Measurements from ENCODE around the gene MT3. TPM values are rescaled to one million over a fixed set of nuclear protein-coding genes. Genes with fewer than 3 reads are reported as not detected.

MT3 gene
- total and polyA plus RNA-seq, 5 experiments from 2014 or later, result 1.8 to 19.9 (median 8.6) TPM

DNA sequence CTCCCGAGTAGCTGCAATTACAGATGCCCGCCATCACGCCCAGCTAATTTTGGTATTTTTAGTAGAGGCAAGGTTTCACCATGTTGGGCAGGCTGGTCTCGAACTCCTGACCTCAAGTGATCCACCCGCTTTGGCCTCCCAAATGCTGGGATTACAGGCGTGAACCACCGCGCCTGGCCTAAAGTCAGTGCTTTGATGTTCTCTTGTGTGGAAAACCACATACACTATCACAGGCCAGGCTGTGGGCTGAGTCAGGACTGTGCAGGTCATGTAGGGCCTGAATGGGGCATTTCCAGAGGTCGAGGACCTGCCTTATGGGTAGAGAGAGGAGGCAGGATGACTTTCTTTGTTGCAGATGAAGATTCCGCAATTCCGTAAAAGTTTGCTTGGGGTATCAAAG lies 5.1 kb upstream of the MT3 start:
- ATAC-seq, result no peak
- no peak overlapping the region for H3K27ac Mint-ChIP-seq
- no peaks in the 10 kb centered on the region for H3K9me3 Mint-ChIP-seq
- no peaks in the 10 kb centered on the region for H3K36me3 Mint-ChIP-seq
- no peak for DNase-seq
- POLR2A ChIA-PET, result no interaction called here
- H3K27me3 Mint-ChIP-seq, result peaks cover 0 to 9% (median 0%) of the 10 kb centered on the region in 5 donors
- no peak overlapping the region for H3K4me3 Mint-ChIP-seq
- H3K4me1 Mint-ChIP-seq, result peaks cover 0 to 5% (median 4%) of the 10 kb centered on the region in 4 donors

DNA sequence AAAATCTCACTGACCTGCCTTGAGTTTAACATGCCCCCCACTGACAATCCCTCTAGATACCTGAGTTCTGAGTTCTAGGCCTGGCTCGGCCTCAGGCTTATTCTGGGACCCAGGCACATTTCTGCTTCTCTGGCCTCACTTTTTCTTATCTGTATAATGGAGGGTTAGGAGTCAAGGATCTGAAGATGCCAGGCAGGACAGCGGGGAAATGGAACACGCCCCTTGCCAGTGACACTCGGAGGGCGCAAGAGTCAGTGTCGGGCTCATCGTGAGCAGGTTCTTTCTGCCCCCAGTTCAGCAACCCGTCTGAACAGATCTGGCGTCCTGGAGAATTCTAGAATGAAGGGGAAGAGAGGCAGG lies 567 bp upstream of the MT3 start:
- Mint-ChIP-seq H3K27me3 (peaks cover 0 to 14% (median 2%) of the 10 kb centered on the region in 5 donors), H3K4me3 (peak overlapping the region; percentile 80 to 94 (median 90)), H3K9me3 (no peaks in the 10 kb centered on the region), H3K4me1 (peaks cover 8 to 15% (median 11%) of the 10 kb centered on the region in 4 donors), H3K36me3 (no peaks in the 10 kb centered on the region), H3K27ac (peak overlapping the region in 5 of 10 donors; percentile 52 to 86 (median 75))
- DNase-seq, result no peak
- POLR2A ChIA-PET, result interaction anchor here (0.6 to 1.8 kb wide), 5 partner anchors 12 to 31 kb away, joined by 3 to 5 read pairs (median 3); partner anchors contain the start of gene MT2A
- ATAC-seq, result no peak

DNA sequence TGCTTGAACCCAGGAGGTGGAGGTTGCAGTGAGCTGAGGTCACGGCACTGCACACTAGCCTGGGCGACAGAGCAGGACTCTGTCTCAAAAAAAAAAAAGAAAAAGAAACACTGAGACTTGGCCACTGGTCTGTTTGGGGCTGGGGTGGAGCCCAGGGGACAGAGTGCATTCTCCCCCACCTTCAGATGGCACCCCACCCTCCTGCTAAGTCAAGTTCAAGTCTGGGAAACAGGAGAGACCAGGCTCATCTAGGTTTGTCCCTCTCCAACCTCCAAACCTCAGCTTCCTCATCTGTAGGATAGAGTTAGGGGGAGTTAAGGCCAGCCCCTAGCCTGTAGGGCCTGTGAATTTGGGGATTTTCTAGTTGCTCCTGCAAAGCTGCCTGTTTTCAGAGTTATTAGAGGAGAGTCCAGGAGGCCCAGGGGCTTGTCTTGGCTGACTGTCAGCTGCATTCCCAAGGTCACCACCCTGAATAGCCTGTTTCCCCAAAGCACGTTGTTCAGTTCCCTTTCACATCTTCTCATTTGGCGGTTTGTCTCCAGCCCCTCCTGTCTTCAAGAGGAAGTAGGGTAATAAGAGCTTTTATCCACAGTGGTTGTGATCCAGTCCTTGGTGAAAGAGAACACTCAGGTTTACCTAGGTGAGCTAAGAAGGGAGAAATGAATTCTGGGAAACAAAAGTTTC lies 2.2 kb downstream of the MT3 start:
- H3K27me3 Mint-ChIP-seq, result peaks cover 0 to 9% (median 2%) of the 10 kb centered on the region in 5 donors
- ATAC-seq, result no peak
- no peak overlapping the region for H3K27ac Mint-ChIP-seq
- H3K4me1 Mint-ChIP-seq, result peaks cover 8 to 15% (median 11%) of the 10 kb centered on the region in 4 donors
- no peak for DNase-seq
- peaks cover 0 to 2% (median 0%) of the 10 kb centered on the region in 3 donors for H3K36me3 Mint-ChIP-seq
- POLR2A ChIA-PET, result interaction anchor here (0.7 to 1.5 kb wide), 4 partner anchors 14 to 86 kb away, joined by 3 to 4 read pairs (median 4); no protein-coding TSS in a partner anchor
- no peaks in the 10 kb centered on the region for H3K9me3 Mint-ChIP-seq
- H3K4me3 Mint-ChIP-seq, result peak overlapping the region in 1 of 10 donors; percentile 16

GRCh38 chr16:56593573-56594291 lies 4.4 kb downstream of the MT3 start:
- Mint-ChIP-seq H3K27ac (no peak overlapping the region), H3K4me3 (no peak overlapping the region), H3K9me3 (no peaks in the 10 kb centered on the region), H3K27me3 (peaks cover 0 to 7% (median 2%) of the 10 kb centered on the region in 5 donors), H3K36me3 (peaks cover 0 to 2% (median 0%) of the 10 kb centered on the region in 3 donors), H3K4me1 (peaks cover 7 to 15% (median 11%) of the 10 kb centered on the region in 4 donors)
- POLR2A ChIA-PET, result interaction anchor here (0.6 kb wide), 1 partner anchor 120 kb away, joined by 4 read pairs; no protein-coding TSS in a partner anchor
- DNase-seq (no peak), ATAC-seq (no peak)

DNA sequence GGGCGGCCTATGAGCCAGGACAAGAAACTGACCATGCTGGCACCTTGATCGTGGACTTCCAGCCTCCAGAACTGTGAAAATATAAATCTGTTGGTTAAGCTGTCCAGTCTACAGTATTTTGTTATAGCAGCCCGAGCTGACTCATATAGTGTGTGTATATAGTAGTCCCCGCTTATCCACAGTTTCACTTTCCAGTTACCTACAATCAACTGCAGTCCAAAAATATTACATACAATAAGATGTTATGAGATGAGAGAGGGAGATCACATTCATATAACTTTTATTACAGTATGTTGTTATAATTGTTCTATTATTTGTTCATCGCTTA lies 4.9 kb downstream of the MT3 start:
- no peaks in the 10 kb centered on the region for H3K9me3 Mint-ChIP-seq
- no peak overlapping the region for H3K4me3 Mint-ChIP-seq
- H3K27me3 Mint-ChIP-seq, result peaks cover 0 to 5% (median 2%) of the 10 kb centered on the region in 5 donors
- peaks cover 0 to 2% (median 0%) of the 10 kb centered on the region in 3 donors for H3K36me3 Mint-ChIP-seq
- POLR2A ChIA-PET, result interaction anchor here (0.6 kb wide), 1 partner anchor 120 kb away, joined by 4 read pairs; no protein-coding TSS in a partner anchor
- H3K27ac Mint-ChIP-seq, result peak overlapping the region in 1 of 10 donors; percentile 56
- no peak for DNase-seq
- no peak for ATAC-seq
- H3K4me1 Mint-ChIP-seq, result peaks cover 5 to 13% (median 9%) of the 10 kb centered on the region in 4 donors

DNA sequence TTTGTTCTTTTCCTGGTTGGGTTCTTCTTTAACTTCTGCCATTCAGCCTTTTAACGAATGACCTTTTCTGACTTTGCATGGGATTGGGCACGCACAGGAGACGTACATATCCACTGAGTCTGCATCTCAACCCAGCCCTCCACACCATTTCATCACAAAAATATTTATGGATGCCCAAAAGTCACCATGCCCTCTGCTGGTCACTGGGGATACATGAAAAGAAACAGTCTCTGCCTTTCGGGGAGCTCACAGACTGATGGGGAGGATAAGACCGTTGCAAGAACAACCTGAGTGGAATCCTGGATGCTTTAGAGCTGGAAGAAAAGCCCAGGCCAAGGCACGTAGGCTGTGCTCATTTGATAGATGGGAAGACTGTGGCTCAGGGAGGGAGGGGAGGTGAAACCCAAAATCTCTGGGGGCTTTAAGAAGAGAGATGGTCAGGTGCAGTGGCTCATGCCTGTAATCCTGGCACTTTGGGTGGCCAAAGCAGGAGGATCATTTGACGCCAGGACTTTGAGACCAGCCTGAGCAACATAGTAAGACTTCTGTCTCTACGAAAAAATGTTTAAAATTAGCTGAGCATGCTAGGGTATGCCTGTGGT lies 11.2 kb downstream of the MT3 start:
- no peaks in the 10 kb centered on the region for H3K9me3 Mint-ChIP-seq
- peaks cover 0 to 9% (median 3%) of the 10 kb centered on the region in 4 donors for H3K4me1 Mint-ChIP-seq
- peaks cover 0 to 6% (median 0%) of the 10 kb centered on the region in 5 donors for H3K27me3 Mint-ChIP-seq
- no peaks in the 10 kb centered on the region for H3K36me3 Mint-ChIP-seq
- peak in 1 of 10 donors; percentile 36 for DNase-seq
- POLR2A ChIA-PET, result interaction anchor here (0.7 to 1.1 kb wide), 5 partner anchors 8 to 102 kb away, joined by 3 to 11 read pairs (median 4); partner anchors contain the start of genes MT2A and MT3
- H3K4me3 Mint-ChIP-seq, result no peak overlapping the region
- peak; percentile 38 to 46 for ATAC-seq
- H3K27ac Mint-ChIP-seq, result peak overlapping the region in 2 of 10 donors; percentile 17 to 38

DNA sequence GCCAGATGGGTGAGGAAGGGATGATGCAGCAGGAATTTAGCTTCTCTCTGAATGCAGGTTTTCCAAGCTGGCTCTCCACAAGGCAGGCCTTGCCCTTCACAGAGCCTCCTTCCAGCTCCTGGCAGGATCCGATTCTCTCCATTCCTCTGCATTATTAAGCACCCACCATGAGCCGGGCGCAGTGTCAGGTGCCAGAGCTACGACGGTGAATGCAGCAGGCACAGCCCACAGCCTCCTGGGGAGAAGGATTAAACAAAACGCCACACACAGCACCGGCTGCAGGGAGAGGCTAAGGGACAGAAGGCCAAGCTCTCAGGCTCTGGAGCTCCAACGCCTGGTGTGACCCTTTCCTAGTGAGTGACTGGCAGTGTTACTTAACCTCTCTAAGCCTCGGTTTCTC lies 12.0 kb downstream of the MT3 start:
- Mint-ChIP-seq H3K9me3 (no peaks in the 10 kb centered on the region), H3K4me3 (no peak overlapping the region), H3K4me1 (peaks cover 0 to 14% (median 9%) of the 10 kb centered on the region in 4 donors), H3K27ac (no peak overlapping the region), H3K27me3 (peaks cover 0 to 6% (median 0%) of the 10 kb centered on the region in 5 donors), H3K36me3 (no peaks in the 10 kb centered on the region)
- DNase-seq (no peak), ATAC-seq (no peak)
- POLR2A ChIA-PET, result interaction anchor here (0.7 to 1.1 kb wide), 2 partner anchors 24 to 54 kb away, joined by 3 read pairs; no protein-coding TSS in a partner anchor

GRCh38 chr16:56603589-56603988 lies 14.3 kb downstream of the MT3 start:
- Mint-ChIP-seq H3K9me3 (no peaks in the 10 kb centered on the region), H3K4me3 (no peak overlapping the region), H3K36me3 (no peaks in the 10 kb centered on the region), H3K27me3 (peaks cover 0 to 6% (median 0%) of the 10 kb centered on the region in 5 donors), H3K4me1 (peaks cover 13 to 33% (median 27%) of the 10 kb centered on the region in 4 donors), H3K27ac (peak overlapping the region in 4 of 10 donors; percentile 25 to 65 (median 56))
- DNase-seq (no peak), ATAC-seq (no peak)
- POLR2A ChIA-PET, result interaction anchor here (1.7 to 2.0 kb wide), 2 partner anchors 53 to 79 kb away, joined by 4 to 7 read pairs; partner anchors contain the start of genes MT1F and MT1X

DNA sequence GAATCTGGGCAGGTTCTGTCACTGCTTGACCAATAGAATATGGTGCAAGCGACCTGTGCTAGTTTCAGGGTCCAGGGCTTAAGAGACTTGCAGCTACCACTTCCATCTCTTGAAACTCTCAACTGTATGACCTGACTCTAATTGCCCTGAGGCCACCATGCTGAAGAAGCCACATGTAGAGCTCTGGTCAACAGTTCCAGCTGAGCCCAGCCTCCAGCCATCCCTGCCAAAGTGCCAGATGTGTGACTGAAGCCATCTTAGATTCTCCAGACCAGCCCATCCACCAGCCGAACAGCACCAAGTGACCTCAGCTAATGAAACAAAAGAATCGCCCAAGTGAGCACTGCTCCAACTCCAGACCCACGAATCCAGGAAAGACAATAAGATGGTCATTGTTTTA lies 15.6 kb downstream of the MT3 start:
- Mint-ChIP-seq H3K4me3 (no peak overlapping the region), H3K4me1 (peaks cover 19 to 46% (median 38%) of the 10 kb centered on the region in 4 donors), H3K9me3 (no peaks in the 10 kb centered on the region), H3K27ac (peak overlapping the region in 8 of 10 donors; percentile 6 to 91 (median 70)), H3K27me3 (peaks cover 0 to 6% (median 0%) of the 10 kb centered on the region in 5 donors), H3K36me3 (no peaks in the 10 kb centered on the region)
- ATAC-seq, result no peak
- DNase-seq, result no peak
- POLR2A ChIA-PET, result interaction anchor here (0.6 to 4.8 kb wide), 9 partner anchors 13 to 103 kb away, joined by 3 to 21 read pairs (median 4); partner anchors contain the start of genes MT1F, MT1X and MT3

- Mint-ChIP-seq H3K36me3 (no peaks in the 10 kb centered on the region), H3K27me3 (peaks cover 0 to 2% (median 0%) of the 10 kb centered on the region in 5 donors), H3K4me3 (no peak overlapping the region), H3K27ac (peak overlapping the region in 7 of 10 donors; percentile 78 to 98 (median 94)), H3K9me3 (no peaks in the 10 kb centered on the region), H3K4me1 (peaks cover 23 to 48% (median 42%) of the 10 kb centered on the region in 4 donors)
- POLR2A ChIA-PET, result interaction anchor here (0.6 to 4.8 kb wide), 11 partner anchors 10 to 103 kb away, joined by 3 to 21 read pairs (median 4); partner anchors contain the start of genes MT1F and MT1X
- ATAC-seq (no peak), DNase-seq (no peak)
Observed at GRCh38 chr16:56605475-56605874, 16.1 kb downstream of the MT3 start.

- H3K27ac Mint-ChIP-seq, result peak overlapping the region; percentile 89 to 98 (median 96)
- ATAC-seq (no peak), DNase-seq (no peak)
- peak overlapping the region in 3 of 10 donors; percentile 59 to 70 (median 65) for H3K4me3 Mint-ChIP-seq
- peaks cover 26 to 51% (median 47%) of the 10 kb centered on the region in 4 donors for H3K4me1 Mint-ChIP-seq
- POLR2A ChIA-PET, result interaction anchor here (1.2 to 4.8 kb wide), 10 partner anchors 10 to 102 kb away, joined by 3 to 33 read pairs (median 6); partner anchors contain the start of genes MT1E, MT1F and MT1X
- no peaks in the 10 kb centered on the region for H3K27me3 Mint-ChIP-seq
- no peaks in the 10 kb centered on the region for H3K9me3 Mint-ChIP-seq
- no peaks in the 10 kb centered on the region for H3K36me3 Mint-ChIP-seq
Observed at GRCh38 chr16:56606071-56606475, 16.7 kb downstream of the MT3 start.
